Suprapubic skin (tissue), 3 donors: Measurements from ENCODE around the gene RFX6.

Source experiments
- CTCF ChIP-seq, 2 donors: fragments of 200-600 bp in 1 of 2; fragments of 450-650 bp in 1 of 2; sonication (generic) in 1 of 2; IDR thresholded peaks; one replicate each; pipeline ENCODE4 v1.5.1; 2016 to 2019; ENCODE audit warnings: antibody characterized with exemption in 2 of 2, mild to moderate bottlenecking in 1 of 2, moderate library complexity in 1 of 2
- POLR2A ChIP-seq, 2 donors: fragments of 450-650 bp; IDR thresholded peaks; one replicate each; pipeline ENCODE4 v1.6.1; 2017; ENCODE audit warnings: antibody characterized with exemption in 2 of 2, mild to moderate bottlenecking in 2 of 2, moderate library complexity in 2 of 2

- TF ChIP-seq CTCF (IDR thresholded peaks at IDR 0.05) (no peak), POLR2A (IDR thresholded peaks at IDR 0.05) (no peak)
These were observed 52.8 kb downstream of the RFX6 start for GRCh38 chr6:116929825-116930224.
